K562 (cell line): ENCODE measurements around the gene TERB1. TPM values are rescaled to one million over a fixed set of nuclear protein-coding genes. Genes with fewer than 3 reads are reported as not detected.

Experiments
- ATAC-seq: fragments of 200-7000 bp; cut with Tn5 transposase; 3 replicates; pipeline ENCODE4 v1.9.1; 2020; ENCODE audit warnings: moderate library complexity
- BruUV-seq: library from RNA; stranded (reverse); fragments of 400-500 nt; replicated peaks from 2 replicates; lab custom pipeline; 2021; lab: Mats Ljungman, UMichigan
- CTCF ChIA-PET: fragments of 300-600 bp; formaldehyde crosslinking; extraction: SDS; loops from one replicate; lab custom pipeline; 2021; ENCODE audit warnings: low intra/inter-chr PET ratio; lab: Yijun Ruan, JAX
- POLR2A ChIA-PET: fragments of 300-600, 350-650 bp; sonication (Branson Sonifier 250); formaldehyde crosslinking; extraction: SDS; loops from one replicate; lab custom pipeline; 2021; ENCODE audit warnings: antibody characterized with exemption, inconsistent platforms; lab: Yijun Ruan, JAX
- DNase-seq, 4 experiments: peaks; one replicate each; pipeline versions ENCODE4 v3.0.0 to v3.0.0-alpha.2; 2011 to 2018; ENCODE audit warnings: low spot score in 3 of 4, mixed read lengths in 3 of 4; ENCODE audit errors: extremely low read depth in 1 of 4
- FAIRE-seq: peaks from 2 replicates; lab custom pipeline; 2011; peaks lifted over from hg19 to GRCh38; lab: Jason Lieb, UNC
- H2AFZ ChIP-seq: 2 replicates; pipeline ENCODE4 v1.6.0; 2011; ENCODE audit warnings: low read depth, low read length, control low read depth, inconsistent platforms
- H3K27ac ChIP-seq: fragments of 200-600 bp; 3 replicates; pipeline ENCODE4 v1.8.0; 2011; ENCODE audit warnings: low read depth, mild to moderate bottlenecking, control low read depth, inconsistent platforms, low read length, moderate library complexity, mixed read lengths; ENCODE audit errors: extremely low read depth
- H3K27me3 ChIP-seq, 2 experiments: fragments of 300-600 bp in 1 of 2; 2 replicates in 1 of 2; 3 replicates in 1 of 2; pipeline versions ENCODE4 v1.6.0 to v1.8.0; 2011; ENCODE audit warnings: inconsistent platforms in 2 of 2, low read length in 2 of 2, mild to moderate bottlenecking in 1 of 2, mixed read lengths in 1 of 2, moderate library complexity in 1 of 2; ENCODE audit not compliant: control insufficient read depth in 2 of 2, insufficient read depth in 2 of 2
- H3K36me3 ChIP-seq: fragments of 300-600 bp; 3 replicates; pipeline ENCODE4 v1.8.0; 2011; ENCODE audit warnings: mild to moderate bottlenecking, low read length, inconsistent platforms; ENCODE audit not compliant: control insufficient read depth, insufficient read depth
- H3K4me1 ChIP-seq, 2 experiments: fragments of 200-600 bp in 1 of 2; replicated peaks in 1 of 2; 2 replicates in 1 of 2; 3 replicates in 1 of 2; pipeline versions ENCODE4 v1.5.1 to v1.8.0; 2011; ENCODE audit warnings: inconsistent platforms in 2 of 2, low read length in 2 of 2, mild to moderate bottlenecking in 1 of 2, mixed read lengths in 1 of 2, moderate library complexity in 1 of 2; ENCODE audit not compliant: control insufficient read depth in 2 of 2, insufficient read depth in 2 of 2
- H3K4me2 ChIP-seq: 2 replicates; pipeline ENCODE4 v1.6.1; 2011; ENCODE audit warnings: low read length, control low read depth, inconsistent platforms, mixed read lengths; ENCODE audit not compliant: insufficient read depth
- H3K4me3 ChIP-seq: fragments of 200-600 bp; sonication (generic), shearing (Covaris generic); 2 replicates; pipeline ENCODE4 v1.5.1; 2016; ENCODE audit warnings: control low read depth, inconsistent platforms
- H3K79me2 ChIP-seq: fragments of 200-600 bp; 3 replicates; pipeline ENCODE4 v1.8.0; 2011; ENCODE audit warnings: low read length, inconsistent platforms; ENCODE audit not compliant: control insufficient read depth, insufficient read depth
- H3K9ac ChIP-seq, 2 experiments: 2 replicates each; pipeline versions ENCODE4 v1.6.0 to v1.6.1; 2011; ENCODE audit warnings: low read depth in 2 of 2, low read length in 2 of 2, control low read depth in 1 of 2, inconsistent platforms in 1 of 2, mild to moderate bottlenecking in 1 of 2, mixed read lengths in 1 of 2; ENCODE audit not compliant: insufficient read depth in 1 of 2
- H3K9me1 ChIP-seq: one replicate; pipeline ENCODE4 v1.6.0; 2011; ENCODE audit warnings: inconsistent platforms, mild to moderate bottlenecking, low read length, moderate library complexity; ENCODE audit not compliant: control insufficient read depth, insufficient read depth
- H3K9me3 ChIP-seq: replicated peaks from 2 replicates; pipeline ENCODE4 v1.5.1; 2011; ENCODE audit warnings: low read depth, low read length, inconsistent platforms; ENCODE audit not compliant: control insufficient read depth, insufficient read depth
- H4K20me1 ChIP-seq: replicated peaks from 2 replicates; pipeline ENCODE4 v1.6.1; 2011; ENCODE audit warnings: low read length, inconsistent platforms, mixed read lengths; ENCODE audit not compliant: control insufficient read depth, insufficient read depth
- ADNP ChIP-seq: fragments of 200-800 bp; sonication (Bioruptor generic); IDR thresholded peaks from 2 replicates; pipeline ENCODE4 v1.6.1; 2016; ENCODE audit warnings: missing genetic modification characterization, missing compliant biosample characterization
- EWSR1 ChIP-seq: fragments of 450-650 bp; IDR thresholded peaks from 2 replicates; pipeline ENCODE4 v1.6.1; 2018; ENCODE audit warnings: borderline replicate concordance, mild to moderate bottlenecking, low read depth, moderate library complexity; ENCODE audit not compliant: partially characterized antibody
- MCM5 ChIP-seq: fragments of 450-650 bp; IDR thresholded peaks from 2 replicates; pipeline ENCODE4 v1.6.1; 2016; ENCODE audit warnings: low read depth
- POLR3G ChIP-seq: IDR thresholded peaks from 2 replicates; pipeline ENCODE4 v1.6.1; 2011; ENCODE audit not compliant: insufficient read length, insufficient replicate concordance; ENCODE audit errors: extremely low read depth
- PTBP1 ChIP-seq: fragments of 200-400 bp; formaldehyde crosslinking; IDR thresholded peaks from 2 replicates; pipeline ENCODE4 v1.6.1; 2017; ENCODE audit warnings: low read depth, low read length
- RBM25 ChIP-seq: fragments of 200-400 bp; formaldehyde crosslinking; IDR thresholded peaks from 2 replicates; pipeline ENCODE4 v1.6.1; 2018; ENCODE audit warnings: low read length, low read depth, moderate library complexity; ENCODE audit not compliant: severe bottlenecking
- SMAD2 ChIP-seq: fragments of 150-350 bp; IDR thresholded peaks from 2 replicates; pipeline ENCODE4 v1.6.1; 2014; ENCODE audit warnings: low read depth, mild to moderate bottlenecking, low read length
- SMAD4 ChIP-seq: fragments of 250-450 bp; sonication (Bioruptor Pico); conservative IDR thresholded peaks from 2 replicates; pipeline ENCODE4 v1.8.0; 2021; ENCODE audit warnings: inconsistent platforms, mild to moderate bottlenecking, moderate library complexity
- SRSF3 ChIP-seq: fragments of 200-400 bp; formaldehyde crosslinking; IDR thresholded peaks from 2 replicates; pipeline ENCODE4 v1.6.1; 2016; ENCODE audit warnings: mild to moderate bottlenecking, low read length, moderate library complexity; ENCODE audit not compliant: insufficient read depth
- whole genome bisulfite sequencing: fragments of 100-300 bp; shearing (Covaris generic); methylation state at CpG from one replicate; pipeline ENCODE4 v1.1.6; 2016; ENCODE audit warnings: low coverage, mixed read lengths; ENCODE audit not compliant: insufficient coverage; ENCODE audit errors: missing lambda C conversion rate; 5-methylcytosine and 5-hydroxymethylcytosine counted together
- in situ Hi-C: fragments of 300-500 bp; cut with MboI; formaldehyde crosslinking; loops from 4 replicates; pipeline ENCODE4 v1.15.0; 2018; ENCODE audit warnings: inconsistent platforms, mixed read lengths
- intact Hi-C: fragments of 100-400 bp; cut with micrococcal nuclease; formaldehyde crosslinking; loops from 2 replicates; pipeline ENCODE4 v1.14.2; 2022
- polyA plus RNA-seq, 8 experiments: library from polyadenylated mRNA; depleted of rRNA in 4 of 8; stranded (reverse) in 5 of 8; unstranded in 3 of 8; fragments of >200 nt; fragmentation: Nextera tagmentation in 2 of 8; fragmentation: Illumina TruSeq in 1 of 8; extraction: Ambion mirVana in 2 of 8; extraction: Trizol in 1 of 8; gene quantifications; 2 replicates each; pipeline versions ENCODE4 v1.2.1 to v1.2.3, GENCODE V29; 2011 to 2014; ENCODE audit warnings: inconsistent platforms in 1 of 8, missing spikeins in 1 of 8
- total RNA-seq, 7 experiments: library from RNA; depleted of rRNA in 6 of 7; stranded (reverse); fragments of >200 nt in 6 of 7; fragmentation: Illumina TruSeq in 2 of 7; extraction: Trizol in 2 of 7; gene quantifications; 2 replicates each; pipeline versions ENCODE4 v1.2.1 to v1.2.3, GENCODE V29; 2011 to 2021; ENCODE audit warnings: low replicate concordance in 1 of 7
- TF ChIP-seq, protein P1 (sequence below): fragments of 450-650 bp; IDR thresholded peaks from 2 replicates; pipeline ENCODE4 v1.6.1; 2016
- TF ChIP-seq, protein P2 (sequence below): sonication (generic); formaldehyde crosslinking; IDR thresholded peaks from 2 replicates; pipeline ENCODE4 v1.8.0; 2023; ENCODE audit warnings: missing genetic modification reagents, mild to moderate bottlenecking, borderline replicate concordance
- TF ChIP-seq, protein P3 (sequence below): conservative IDR thresholded peaks from 2 replicates; pipeline ENCODE4 v1.6.1; 2011; ENCODE audit warnings: low read depth, mild to moderate bottlenecking, low read length; ENCODE audit not compliant: control insufficient read depth

Gene TERB1
- total and polyA plus RNA-seq, 9 of the 15 experiments (the other 6 are each of a cell fraction or from before 2014, with no cell fraction given): not detected

DNA sequence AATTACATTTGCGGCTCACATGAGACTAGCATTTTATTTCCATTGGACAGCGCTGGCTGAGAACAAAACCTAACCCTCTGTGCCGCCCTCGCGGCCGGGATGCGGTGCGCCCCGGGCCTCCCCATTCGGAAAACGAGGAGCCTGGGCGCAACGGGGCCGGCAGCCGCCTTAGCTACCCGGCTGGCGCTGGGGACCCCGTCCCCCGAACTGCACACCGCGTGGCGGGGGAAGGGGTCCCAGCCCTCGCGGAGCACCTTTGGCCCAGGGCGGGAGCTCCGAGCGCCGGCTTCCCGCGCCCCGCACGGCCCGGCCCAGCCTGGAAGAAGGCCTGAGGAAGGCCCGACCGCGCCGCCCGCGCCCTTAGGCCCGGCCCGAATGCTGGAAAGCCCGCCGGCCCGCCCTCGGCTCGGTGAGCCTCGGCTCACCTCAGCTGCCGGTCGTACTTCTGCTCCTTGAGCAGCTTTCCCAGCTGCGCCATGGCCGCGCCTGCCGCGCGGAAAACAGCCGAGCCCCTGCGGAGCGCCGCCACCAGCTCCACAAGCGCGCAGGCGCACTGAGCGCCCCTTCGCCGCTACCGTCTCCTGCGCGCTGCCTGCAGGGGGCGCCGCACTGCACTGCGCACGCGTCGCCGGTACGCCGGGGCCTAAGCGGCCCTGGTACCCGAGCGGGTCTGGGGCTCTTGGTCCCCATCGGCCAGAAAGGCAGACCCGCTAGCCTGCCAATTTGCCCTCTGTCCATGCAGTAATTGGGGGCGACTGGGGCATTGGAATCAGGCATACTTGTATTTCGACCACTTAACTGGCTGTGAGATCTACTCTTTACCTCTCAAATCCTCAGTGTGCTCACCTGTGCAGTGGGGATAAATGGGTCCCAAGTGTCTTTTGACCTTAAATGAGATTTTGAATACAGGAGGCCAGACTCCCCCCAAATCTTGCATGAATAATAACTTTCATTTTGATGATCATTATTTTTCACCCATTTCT, 29.3 kb upstream of the TERB1 start, which contains the start of gene NAE1:
NAE1 (minus strand) TSS at position 555 of the 983 bp plus-strand sequence; CDS start at position 478, 77 bp downstream.
- peak; percentile 66 for FAIRE-seq
- in situ Hi-C loops (no loop called here), intact Hi-C loops (loop anchor here (2.0 kb wide), 1 partner anchor 36 kb away; no protein-coding TSS in a partner anchor)
- TF ChIP-seq SMAD2 (no peak), ADNP (tag) (peak; percentile 96), POLR3G (no peak), EWSR1 (no peak), SMAD4 (CRISPR knock-in tag) (peak; percentile 44), MCM5 (no peak), PTBP1 (0 out of 2 replicates have a peak, but pooled peaks have one; percentile 36), SRSF3 (no peak), RBM25 (peak; percentile 97)
- TF ChIP-seq, protein P1, sequence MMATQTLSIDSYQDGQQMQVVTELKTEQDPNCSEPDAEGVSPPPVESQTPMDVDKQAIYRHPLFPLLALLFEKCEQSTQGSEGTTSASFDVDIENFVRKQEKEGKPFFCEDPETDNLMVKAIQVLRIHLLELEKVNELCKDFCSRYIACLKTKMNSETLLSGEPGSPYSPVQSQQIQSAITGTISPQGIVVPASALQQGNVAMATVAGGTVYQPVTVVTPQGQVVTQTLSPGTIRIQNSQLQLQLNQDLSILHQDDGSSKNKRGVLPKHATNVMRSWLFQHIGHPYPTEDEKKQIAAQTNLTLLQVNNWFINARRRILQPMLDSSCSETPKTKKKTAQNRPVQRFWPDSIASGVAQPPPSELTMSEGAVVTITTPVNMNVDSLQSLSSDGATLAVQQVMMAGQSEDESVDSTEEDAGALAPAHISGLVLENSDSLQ: no peak
- TF ChIP-seq, protein P2, sequence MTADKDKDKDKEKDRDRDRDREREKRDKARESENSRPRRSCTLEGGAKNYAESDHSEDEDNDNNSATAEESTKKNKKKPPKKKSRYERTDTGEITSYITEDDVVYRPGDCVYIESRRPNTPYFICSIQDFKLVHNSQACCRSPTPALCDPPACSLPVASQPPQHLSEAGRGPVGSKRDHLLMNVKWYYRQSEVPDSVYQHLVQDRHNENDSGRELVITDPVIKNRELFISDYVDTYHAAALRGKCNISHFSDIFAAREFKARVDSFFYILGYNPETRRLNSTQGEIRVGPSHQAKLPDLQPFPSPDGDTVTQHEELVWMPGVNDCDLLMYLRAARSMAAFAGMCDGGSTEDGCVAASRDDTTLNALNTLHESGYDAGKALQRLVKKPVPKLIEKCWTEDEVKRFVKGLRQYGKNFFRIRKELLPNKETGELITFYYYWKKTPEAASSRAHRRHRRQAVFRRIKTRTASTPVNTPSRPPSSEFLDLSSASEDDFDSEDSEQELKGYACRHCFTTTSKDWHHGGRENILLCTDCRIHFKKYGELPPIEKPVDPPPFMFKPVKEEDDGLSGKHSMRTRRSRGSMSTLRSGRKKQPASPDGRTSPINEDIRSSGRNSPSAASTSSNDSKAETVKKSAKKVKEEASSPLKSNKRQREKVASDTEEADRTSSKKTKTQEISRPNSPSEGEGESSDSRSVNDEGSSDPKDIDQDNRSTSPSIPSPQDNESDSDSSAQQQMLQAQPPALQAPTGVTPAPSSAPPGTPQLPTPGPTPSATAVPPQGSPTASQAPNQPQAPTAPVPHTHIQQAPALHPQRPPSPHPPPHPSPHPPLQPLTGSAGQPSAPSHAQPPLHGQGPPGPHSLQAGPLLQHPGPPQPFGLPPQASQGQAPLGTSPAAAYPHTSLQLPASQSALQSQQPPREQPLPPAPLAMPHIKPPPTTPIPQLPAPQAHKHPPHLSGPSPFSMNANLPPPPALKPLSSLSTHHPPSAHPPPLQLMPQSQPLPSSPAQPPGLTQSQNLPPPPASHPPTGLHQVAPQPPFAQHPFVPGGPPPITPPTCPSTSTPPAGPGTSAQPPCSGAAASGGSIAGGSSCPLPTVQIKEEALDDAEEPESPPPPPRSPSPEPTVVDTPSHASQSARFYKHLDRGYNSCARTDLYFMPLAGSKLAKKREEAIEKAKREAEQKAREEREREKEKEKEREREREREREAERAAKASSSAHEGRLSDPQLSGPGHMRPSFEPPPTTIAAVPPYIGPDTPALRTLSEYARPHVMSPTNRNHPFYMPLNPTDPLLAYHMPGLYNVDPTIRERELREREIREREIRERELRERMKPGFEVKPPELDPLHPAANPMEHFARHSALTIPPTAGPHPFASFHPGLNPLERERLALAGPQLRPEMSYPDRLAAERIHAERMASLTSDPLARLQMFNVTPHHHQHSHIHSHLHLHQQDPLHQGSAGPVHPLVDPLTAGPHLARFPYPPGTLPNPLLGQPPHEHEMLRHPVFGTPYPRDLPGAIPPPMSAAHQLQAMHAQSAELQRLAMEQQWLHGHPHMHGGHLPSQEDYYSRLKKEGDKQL: no peak
- TF ChIP-seq, protein P3, sequence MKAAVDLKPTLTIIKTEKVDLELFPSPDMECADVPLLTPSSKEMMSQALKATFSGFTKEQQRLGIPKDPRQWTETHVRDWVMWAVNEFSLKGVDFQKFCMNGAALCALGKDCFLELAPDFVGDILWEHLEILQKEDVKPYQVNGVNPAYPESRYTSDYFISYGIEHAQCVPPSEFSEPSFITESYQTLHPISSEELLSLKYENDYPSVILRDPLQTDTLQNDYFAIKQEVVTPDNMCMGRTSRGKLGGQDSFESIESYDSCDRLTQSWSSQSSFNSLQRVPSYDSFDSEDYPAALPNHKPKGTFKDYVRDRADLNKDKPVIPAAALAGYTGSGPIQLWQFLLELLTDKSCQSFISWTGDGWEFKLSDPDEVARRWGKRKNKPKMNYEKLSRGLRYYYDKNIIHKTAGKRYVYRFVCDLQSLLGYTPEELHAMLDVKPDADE: 0 out of 2 replicates have a peak, but pooled peaks have one; percentile 67

More for the DNA sequence above, 29.3 kb upstream of the TERB1 start, which contains the start of gene NAE1:
- Histone ChIP-seq H4K20me1 (peaks cover 4% of the 10 kb centered on the region), H3K27ac (peak within 1 kb of the TSS; percentile 91), H3K9me1 (no peaks in the 10 kb centered on the region), H3K9ac (peak within 1 kb of the TSS; percentile 84 to 98), H3K27me3 (no peaks in the 10 kb centered on the region; a peak in 1 of 5 replicates), H3K79me2 (peaks cover 49% of the 10 kb centered on the region), H3K36me3 (peaks cover 40% of the 10 kb centered on the region), H3K4me1 (peaks cover 9 to 11% of the 10 kb centered on the region in 2 experiments; a peak in 4 of 5 replicates), H3K9me3 (no peaks in the 10 kb centered on the region), H3K4me3 (peak within 1 kb of the TSS; percentile 94), H3K4me2 (peak within 1 kb of the TSS; percentile 90), H2AFZ (peak within 1 kb of the TSS; percentile 100)
- under 1% methylated on average over 66 of the region's 84 CpGs for WGBS
- POLR2A ChIA-PET: interaction anchor here (0.6 to 3.0 kb wide), 16 partner anchors 13 to 339 kb away, joined by 3 to 16 read pairs (median 3); partner anchors contain the start of genes CA7, CMTM3, DYNC1LI2 and NOL3
- ATAC-seq (peak; percentile 93), DNase-seq (peak; percentile 94 to 97 (median 95))
- BruUV-seq: no TSS peak
- CTCF ChIA-PET: no interaction called here
